Measurements from ENCODE around the gene ANKRD9. TPM values are rescaled to one million over a fixed set of nuclear protein-coding genes. Genes with fewer than 3 reads are reported as not detected.

ANKRD9 gene
- total RNA-seq, 2 experiments from 2014 or later = 11.2 to 12.6 TPM

DNA sequence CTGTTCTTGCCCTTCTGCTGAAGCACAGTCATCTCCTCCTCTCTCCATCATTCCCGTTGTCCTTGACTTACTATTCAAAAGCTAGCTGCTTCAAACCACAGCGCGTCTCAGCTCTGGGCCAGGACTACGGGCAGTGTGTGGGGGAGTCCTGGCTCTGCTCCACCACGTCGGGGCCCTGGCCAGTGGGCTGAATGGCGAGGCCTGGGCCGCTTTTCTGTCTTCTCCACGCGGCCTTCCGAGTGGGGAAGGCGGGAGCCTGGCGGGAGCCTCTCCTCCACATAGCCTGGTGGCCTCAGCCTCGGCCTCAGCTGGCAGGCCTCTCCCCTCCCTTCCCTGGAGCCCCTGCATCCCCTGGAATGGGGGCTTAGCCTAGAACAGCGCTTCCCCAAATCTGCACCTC is 16.5 kb downstream of the ANKRD9 start:
- no peak overlapping the region for H3K4me3 Mint-ChIP-seq
- no peaks in the 10 kb centered on the region for H3K9me3 Mint-ChIP-seq (ENCODE audit: low read depth)
- CTCF ChIA-PET = no interaction called here
- ATAC-seq (no peak), DNase-seq (no peak)
- H3K27ac Mint-ChIP-seq = no peak overlapping the region
- no peaks in the 10 kb centered on the region for H3K4me1 Mint-ChIP-seq
- H3K36me3 Mint-ChIP-seq = peaks cover 2% of the 10 kb centered on the region
- no peaks in the 10 kb centered on the region for H3K27me3 Mint-ChIP-seq

- Mint-ChIP-seq H3K27me3 (no peaks in the 10 kb centered on the region), H3K4me1 (no peaks in the 10 kb centered on the region), H3K9me3 (ENCODE audit: low read depth) (no peaks in the 10 kb centered on the region), H3K36me3 (no peaks in the 10 kb centered on the region), H3K27ac (no peak overlapping the region), H3K4me3 (no peak overlapping the region)
- CTCF ChIA-PET = no interaction called here
- DNase-seq (no peak), ATAC-seq (no peak)
Measured at GRCh38 chr14:102492531-102492910, 17.1 kb downstream of the ANKRD9 start.

DNA sequence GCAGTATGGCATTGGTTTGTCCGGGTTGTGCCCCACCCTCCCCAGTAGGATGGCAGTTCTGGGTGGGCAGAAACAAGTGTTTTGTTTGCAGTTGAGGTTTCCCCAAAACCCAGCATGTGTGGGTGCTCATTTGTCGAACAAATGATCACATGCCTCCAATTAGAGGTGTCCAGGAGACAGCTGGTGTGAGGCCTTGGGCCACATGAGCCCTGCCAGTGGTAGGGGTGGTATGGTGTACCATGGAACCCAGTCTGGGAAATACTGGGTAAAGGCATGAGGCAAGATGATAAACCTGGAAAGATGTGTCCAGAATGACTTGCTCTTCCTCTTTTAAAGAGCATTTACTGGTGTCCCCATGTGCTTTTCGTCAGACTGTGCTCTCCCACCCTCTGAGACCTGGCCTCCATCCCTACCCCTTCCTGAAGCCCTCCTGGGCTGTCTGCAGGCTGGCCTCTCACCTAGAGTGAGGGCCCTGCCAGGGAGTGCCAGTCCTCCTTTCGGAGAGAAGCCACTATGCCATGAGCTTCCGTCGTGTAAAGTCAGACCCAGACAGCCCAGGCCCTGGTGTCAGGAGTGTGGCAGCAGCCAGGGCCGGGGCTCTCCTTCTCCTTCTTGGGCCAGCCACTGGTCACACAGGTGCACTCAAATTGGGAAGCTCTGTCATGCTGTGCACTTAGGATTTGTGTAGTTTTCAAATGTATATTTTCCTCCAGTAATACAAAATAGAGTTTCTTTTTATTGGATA is 17.6 kb downstream of the ANKRD9 start:
- H3K4me1 Mint-ChIP-seq = no peaks in the 10 kb centered on the region
- H3K27ac Mint-ChIP-seq = no peak overlapping the region
- no peaks in the 10 kb centered on the region for H3K36me3 Mint-ChIP-seq

GRCh38 chr14:102491366-102491765 is 18.2 kb downstream of the ANKRD9 start:
- no peak overlapping the region for H3K27ac Mint-ChIP-seq
- DNase-seq = no peak
- no peaks in the 10 kb centered on the region for H3K36me3 Mint-ChIP-seq
- no peaks in the 10 kb centered on the region for H3K4me1 Mint-ChIP-seq
- CTCF ChIA-PET = no interaction called here
- no peaks in the 10 kb centered on the region for H3K9me3 Mint-ChIP-seq (ENCODE audit: low read depth)
- H3K4me3 Mint-ChIP-seq = no peak overlapping the region
- H3K27me3 Mint-ChIP-seq = no peaks in the 10 kb centered on the region
- no peak for ATAC-seq

More for the DNA sequence above, 17.6 kb downstream of the ANKRD9 start:
- DNase-seq (no peak), ATAC-seq (no peak)
- Mint-ChIP-seq H3K9me3 (ENCODE audit: low read depth) (no peaks in the 10 kb centered on the region), H3K4me3 (no peak overlapping the region), H3K27me3 (no peaks in the 10 kb centered on the region)
- CTCF ChIA-PET = no interaction called here

DNA sequence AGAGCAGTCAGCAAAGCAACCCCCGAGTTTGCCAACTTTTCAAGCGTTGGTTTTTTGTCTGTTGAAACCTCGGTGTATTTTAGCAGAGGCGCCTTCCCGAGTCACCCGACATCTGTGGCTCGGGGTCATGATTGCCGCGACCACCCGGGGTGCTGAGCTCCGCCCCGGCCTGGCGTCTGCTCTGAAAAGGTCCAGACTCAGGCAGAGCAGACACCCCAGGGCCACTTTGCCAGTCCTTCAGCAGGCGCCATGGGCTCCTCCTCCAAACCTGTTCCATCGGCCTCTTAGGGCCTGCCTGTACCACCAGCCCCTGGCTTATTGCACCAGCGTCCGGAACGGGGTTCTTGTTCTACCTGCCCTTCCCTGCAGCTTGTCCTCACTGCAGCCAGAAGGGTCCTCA is 19.1 kb downstream of the ANKRD9 start:
- no peaks in the 10 kb centered on the region for H3K9me3 Mint-ChIP-seq (ENCODE audit: low read depth)
- no peak overlapping the region for H3K27ac Mint-ChIP-seq

DNA sequence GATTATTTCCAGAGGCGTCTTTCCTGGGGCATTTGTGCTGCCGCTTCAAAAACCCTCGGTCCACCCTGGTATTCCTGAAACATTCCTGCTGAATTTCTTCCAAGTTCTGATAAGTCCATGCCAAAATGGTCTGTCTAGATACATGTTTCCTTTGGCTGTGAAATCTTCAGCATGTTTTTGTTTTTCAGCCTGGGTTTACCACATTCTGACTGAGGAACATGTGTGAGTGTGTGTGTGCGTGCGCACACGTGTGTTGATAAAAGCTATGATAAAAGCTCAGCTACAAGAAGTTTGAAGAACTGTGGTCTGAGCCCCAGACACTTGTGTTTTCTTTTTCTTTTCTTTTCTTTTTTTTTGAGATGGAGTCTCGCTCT is 22.4 kb downstream of the ANKRD9 start:
- no peaks in the 10 kb centered on the region for H3K4me1 Mint-ChIP-seq
- CTCF ChIA-PET = no interaction called here
- ATAC-seq = no peak
- no peak for DNase-seq
- H3K27me3 Mint-ChIP-seq = no peaks in the 10 kb centered on the region
- no peaks in the 10 kb centered on the region for H3K9me3 Mint-ChIP-seq (ENCODE audit: low read depth)
- no peak overlapping the region for H3K4me3 Mint-ChIP-seq
- peaks cover 2% of the 10 kb centered on the region for H3K36me3 Mint-ChIP-seq
- no peak overlapping the region for H3K27ac Mint-ChIP-seq

More for the DNA sequence above, 19.1 kb downstream of the ANKRD9 start:
- DNase-seq (no peak), ATAC-seq (no peak)
- Mint-ChIP-seq H3K4me1 (no peaks in the 10 kb centered on the region), H3K27me3 (no peaks in the 10 kb centered on the region), H3K4me3 (no peak overlapping the region), H3K36me3 (no peaks in the 10 kb centered on the region)
- CTCF ChIA-PET = no interaction called here

- Mint-ChIP-seq H3K4me3 (no peak overlapping the region), H3K4me1 (no peaks in the 10 kb centered on the region), H3K27me3 (no peaks in the 10 kb centered on the region), H3K27ac (no peak overlapping the region), H3K36me3 (peaks cover 2% of the 10 kb centered on the region), H3K9me3 (ENCODE audit: low read depth) (no peaks in the 10 kb centered on the region)
- CTCF ChIA-PET = no interaction called here
- DNase-seq (no peak), ATAC-seq (no peak)
Measured at GRCh38 chr14:102486513-102487203, 22.9 kb downstream of the ANKRD9 start.

GRCh38 chr14:102485693-102486512 is 23.7 kb downstream of the ANKRD9 start:
- Mint-ChIP-seq H3K9me3 (ENCODE audit: low read depth) (no peaks in the 10 kb centered on the region), H3K27me3 (no peaks in the 10 kb centered on the region), H3K4me3 (no peak overlapping the region), H3K27ac (no peak overlapping the region), H3K4me1 (no peaks in the 10 kb centered on the region), H3K36me3 (peaks cover 2% of the 10 kb centered on the region)
- ATAC-seq (no peak), DNase-seq (no peak)
- CTCF ChIA-PET = no interaction called here

DNA sequence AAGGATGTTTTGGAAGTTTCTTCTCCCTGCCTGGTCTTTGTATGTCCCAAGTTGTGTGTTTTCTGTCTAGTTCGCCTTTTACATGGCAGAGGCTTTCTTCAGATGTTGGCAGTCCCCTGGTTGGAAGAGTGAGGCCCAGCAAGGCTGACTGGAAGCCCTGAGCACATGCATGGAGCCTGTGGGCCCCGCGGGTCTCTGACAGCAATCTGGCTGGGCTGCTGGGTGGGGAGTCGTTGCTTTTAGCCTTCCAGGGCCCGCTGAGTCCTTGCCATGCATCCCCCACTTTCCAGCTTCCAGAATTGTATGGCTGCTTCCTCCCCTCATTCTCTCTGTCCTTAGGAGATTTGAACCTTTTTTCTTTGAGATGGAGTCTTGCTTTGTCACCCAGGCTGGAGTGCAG is 25.3 kb downstream of the ANKRD9 start:
- H3K27me3 Mint-ChIP-seq = no peaks in the 10 kb centered on the region
- ATAC-seq (no peak), DNase-seq (no peak)
- peaks cover 2% of the 10 kb centered on the region for H3K36me3 Mint-ChIP-seq
- no peaks in the 10 kb centered on the region for H3K9me3 Mint-ChIP-seq (ENCODE audit: low read depth)
- CTCF ChIA-PET = no interaction called here
- no peak overlapping the region for H3K4me3 Mint-ChIP-seq
- H3K27ac Mint-ChIP-seq = no peak overlapping the region
- peaks cover 4% of the 10 kb centered on the region for H3K4me1 Mint-ChIP-seq

GRCh38 chr14:102481791-102482238 is 27.8 kb downstream of the ANKRD9 start:
- Mint-ChIP-seq H3K36me3 (peaks cover 2% of the 10 kb centered on the region), H3K4me3 (no peak overlapping the region), H3K27ac (no peak overlapping the region), H3K9me3 (ENCODE audit: low read depth) (no peaks in the 10 kb centered on the region), H3K4me1 (peaks cover 4% of the 10 kb centered on the region), H3K27me3 (no peaks in the 10 kb centered on the region)
- DNase-seq (no peak), ATAC-seq (no peak)
- CTCF ChIA-PET = no interaction called here

DNA sequence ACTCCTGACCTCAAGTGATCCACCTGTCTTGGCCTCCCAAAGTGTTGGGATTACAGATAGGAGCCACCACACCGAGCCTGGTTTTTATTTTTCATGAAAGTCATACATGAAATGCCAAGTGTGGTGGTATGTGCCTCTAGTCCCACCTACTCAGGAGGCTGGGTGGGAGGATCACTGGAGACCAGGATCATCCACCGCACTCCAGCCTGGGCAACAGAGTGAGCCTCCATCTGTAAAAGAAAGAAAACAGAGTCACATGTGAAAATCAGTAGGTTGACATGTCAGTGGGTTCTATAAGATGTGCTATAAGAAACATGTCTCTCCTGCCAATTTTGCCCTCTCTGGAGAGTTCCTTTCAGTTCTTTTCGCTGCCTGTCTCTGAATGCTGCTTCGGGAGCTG is 28.2 kb downstream of the ANKRD9 start:
- peaks cover 4% of the 10 kb centered on the region for H3K4me1 Mint-ChIP-seq
- CTCF ChIA-PET = no interaction called here
- no peak overlapping the region for H3K4me3 Mint-ChIP-seq
- no peak for ATAC-seq
- H3K9me3 Mint-ChIP-seq (ENCODE audit: low read depth) = no peaks in the 10 kb centered on the region
- peaks cover 2% of the 10 kb centered on the region for H3K36me3 Mint-ChIP-seq
- no peak overlapping the region for H3K27ac Mint-ChIP-seq
- DNase-seq = no peak
- H3K27me3 Mint-ChIP-seq = no peaks in the 10 kb centered on the region

DNA sequence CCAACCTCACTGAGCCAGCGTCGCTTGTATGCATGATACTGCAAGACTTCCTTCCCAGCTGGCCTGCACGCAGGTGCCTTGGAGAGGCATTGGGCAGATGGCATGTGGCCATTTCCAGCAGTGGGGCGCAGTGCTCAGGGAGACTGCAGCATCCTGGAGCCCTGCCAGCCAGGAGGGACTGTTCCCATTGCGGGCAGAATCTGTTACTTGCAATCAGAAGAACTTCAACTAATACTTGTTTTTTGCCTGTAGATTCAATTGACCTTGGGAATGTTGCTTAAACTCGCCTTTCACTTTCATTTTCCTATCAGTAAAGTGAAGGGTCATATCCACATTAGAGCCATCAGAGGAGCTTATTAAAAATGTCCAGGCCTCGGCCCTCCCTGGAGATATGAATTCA is 29.8 kb downstream of the ANKRD9 start:
- CTCF ChIA-PET = interaction anchor here (1.1 kb wide), 1 partner anchor 42 kb away, joined by 4 read pairs; no protein-coding TSS in a partner anchor
- H3K36me3 Mint-ChIP-seq = peaks cover 2% of the 10 kb centered on the region
- H3K27ac Mint-ChIP-seq = peak overlapping the region; percentile 19
- no peaks in the 10 kb centered on the region for H3K27me3 Mint-ChIP-seq
- DNase-seq (no peak), ATAC-seq (no peak)
- H3K9me3 Mint-ChIP-seq (ENCODE audit: low read depth) = no peaks in the 10 kb centered on the region
- peaks cover 4% of the 10 kb centered on the region for H3K4me1 Mint-ChIP-seq
- no peak overlapping the region for H3K4me3 Mint-ChIP-seq

DNA sequence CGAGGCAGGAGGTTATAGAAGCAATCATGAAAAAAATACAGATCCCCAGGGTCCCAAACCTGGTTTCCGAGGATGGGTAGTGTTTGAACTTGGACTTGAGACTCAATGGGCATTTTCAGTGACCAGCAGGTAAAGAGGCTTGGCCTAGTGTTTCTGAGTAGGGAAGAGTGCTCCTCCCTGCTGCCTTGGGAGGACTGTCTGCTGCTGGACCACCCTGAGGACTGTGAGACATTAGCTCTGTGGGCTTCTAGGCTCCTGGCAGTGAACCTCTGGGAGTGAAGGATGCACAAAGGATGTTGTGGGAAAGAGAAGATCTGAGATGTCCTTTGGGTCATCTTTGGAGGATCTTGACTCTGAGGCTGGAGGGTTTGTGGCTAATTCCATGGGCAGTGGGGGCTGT is 30.5 kb downstream of the ANKRD9 start:
- Mint-ChIP-seq H3K27me3 (no peaks in the 10 kb centered on the region), H3K36me3 (peaks cover 2% of the 10 kb centered on the region), H3K4me3 (no peak overlapping the region), H3K27ac (no peak overlapping the region), H3K9me3 (ENCODE audit: low read depth) (no peaks in the 10 kb centered on the region), H3K4me1 (peaks cover 4% of the 10 kb centered on the region)
- CTCF ChIA-PET = interaction anchor here (1.2 kb wide), 1 partner anchor 709 kb away, joined by 3 read pairs; no protein-coding TSS in a partner anchor
- DNase-seq (no peak), ATAC-seq (no peak)

DNA sequence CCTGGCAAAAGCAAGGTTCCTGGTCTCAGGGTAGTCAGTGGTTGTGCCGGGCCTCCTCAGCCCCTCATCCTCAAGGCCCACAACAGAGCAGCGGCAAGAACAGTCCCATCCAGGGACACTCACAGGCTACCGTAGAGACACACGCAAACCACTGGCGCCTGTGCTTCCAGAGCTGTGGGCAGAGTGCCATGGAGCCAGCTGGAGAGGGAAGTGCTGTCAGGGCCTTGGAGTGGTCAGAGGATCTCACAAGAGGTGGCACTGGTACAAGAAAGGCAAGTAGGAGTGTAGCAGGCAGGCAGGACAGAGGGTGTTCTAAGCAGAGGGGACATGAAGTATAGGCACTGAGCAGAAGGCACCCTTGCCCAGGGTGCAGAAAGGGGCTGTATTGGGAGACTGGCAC is 34.6 kb downstream of the ANKRD9 start:
- Mint-ChIP-seq H3K4me1 (peaks cover 13% of the 10 kb centered on the region), H3K27ac (no peak overlapping the region)
- CTCF ChIA-PET = no interaction called here

More for the DNA sequence above, 34.6 kb downstream of the ANKRD9 start:
- Mint-ChIP-seq H3K36me3 (peaks cover 3% of the 10 kb centered on the region), H3K4me3 (no peak overlapping the region), H3K9me3 (ENCODE audit: low read depth) (no peaks in the 10 kb centered on the region), H3K27me3 (no peaks in the 10 kb centered on the region)
- DNase-seq = no peak
- no peak for ATAC-seq

Data from activated CD8-positive, alpha-beta memory T cell treated with anti-CD3 and anti-CD28 coated beads, Interleukin-2, amount 10 ng/mL, durations not matched to agents 7 days and 5 days (primary cell).